Transverse colon (tissue), 4 donors: Measurements from ENCODE around the gene MTX1. TPM values are rescaled to one million over a fixed set of nuclear protein-coding genes. Genes with fewer than 3 reads are reported as not detected.
A peak's percentile ranks its signal among the peaks of the same experiment; 100 is the strongest.

Experiments used
- DNase-seq: peaks from one replicate; pipeline ENCODE4 v3.0.0-alpha.2; 2019
- H3K27ac ChIP-seq, 4 donors: fragments of 200-600 bp; sonication (generic); 2 replicates each; pipeline ENCODE4 v1.5.1; 2016 to 2018; ENCODE audit warnings: inconsistent platforms in 4 of 4
- H3K27me3 ChIP-seq: fragments of 200-600 bp; sonication (generic); 2 replicates; pipeline ENCODE4 v1.5.1; 2017; ENCODE audit warnings: inconsistent platforms
- H3K36me3 ChIP-seq, 4 donors: fragments of 200-600 bp; sonication (generic); 2 replicates each; pipeline ENCODE4 v1.5.1; 2017 to 2019; ENCODE audit warnings: inconsistent platforms in 4 of 4
- H3K4me1 ChIP-seq, 4 donors: fragments of 200-600 bp; sonication (generic); 2 replicates each; pipeline ENCODE4 v1.5.1; 2017 to 2020; ENCODE audit warnings: inconsistent platforms in 4 of 4
- H3K4me3 ChIP-seq, 4 donors: fragments of 200-600 bp; sonication (generic); 1 replicate in 1 of 4; 2 replicates in 3 of 4; pipeline versions ENCODE4 v1.5.1 to v1.6.1; 2017 to 2019; ENCODE audit warnings: inconsistent platforms in 4 of 4
- H3K9me3 ChIP-seq, 2 donors: fragments of 200-600 bp; sonication (generic); 2 replicates each; pipeline ENCODE4 v1.5.1; 2017 to 2019; ENCODE audit warnings: inconsistent platforms in 2 of 2
- CTCF ChIP-seq, 5 experiments: fragments of 200-600 bp in 3 of 5; fragments of 450-650 bp in 2 of 5; sonication (generic) in 3 of 5; IDR thresholded peaks; 1 replicate in 2 of 5; 2 replicates in 3 of 5; pipeline ENCODE4 v1.5.1; 2016 to 2017; ENCODE audit warnings: antibody characterized with exemption in 5 of 5, inconsistent platforms in 3 of 5, mild to moderate bottlenecking in 2 of 5, moderate library complexity in 1 of 5
- EP300 ChIP-seq: sonication (generic); formaldehyde crosslinking; IDR thresholded peaks from one replicate; pipeline ENCODE4 v1.6.1; 2017; ENCODE audit warnings: antibody characterized with exemption, low read depth
- POLR2A ChIP-seq: fragments of 450-650 bp; IDR thresholded peaks from one replicate; pipeline ENCODE4 v1.6.1; 2016; ENCODE audit warnings: antibody characterized with exemption, mild to moderate bottlenecking, moderate library complexity
- POLR2AphosphoS5 ChIP-seq, 3 donors: sonication (generic); formaldehyde crosslinking; IDR thresholded peaks; one replicate each; pipeline ENCODE4 v1.6.1; 2016; ENCODE audit warnings: antibody characterized with exemption in 3 of 3
- whole genome bisulfite sequencing, 2 donors: methylation state at CpG; one replicate each; pipeline ENCODE4 v1.1.5; 2018; ENCODE audit warnings: low coverage in 1 of 2; 5-methylcytosine and 5-hydroxymethylcytosine counted together
- in situ Hi-C, 4 donors: fragments of 200-750 bp; cut with MboI; loops; one replicate each; pipeline versions ENCODE4 v1.15.0 to v1.15.1; 2017; ENCODE audit warnings: low sequenced_read_pairs in 3 of 4, low pct_ligation_motif_present in 1 of 4, low pct_unique_long_range_greater_than_20kb in 1 of 4
- intact Hi-C: fragments of 100-400 bp; cut with DNase I; formaldehyde crosslinking; loops from one replicate; pipeline ENCODE4 v1.15.1; 2023; ENCODE audit warnings: low total_unique reads
- total RNA-seq, 4 donors: library from RNA; depleted of rRNA; stranded (reverse); fragments of >200 nt; gene quantifications; one replicate each; pipeline ENCODE4 v1.1.0, GENCODE V29; 2016

MTX1 gene
- total RNA-seq, 4 donors from 2014 or later = 24.3 to 64.0 (median 46.0) TPM

DNA sequence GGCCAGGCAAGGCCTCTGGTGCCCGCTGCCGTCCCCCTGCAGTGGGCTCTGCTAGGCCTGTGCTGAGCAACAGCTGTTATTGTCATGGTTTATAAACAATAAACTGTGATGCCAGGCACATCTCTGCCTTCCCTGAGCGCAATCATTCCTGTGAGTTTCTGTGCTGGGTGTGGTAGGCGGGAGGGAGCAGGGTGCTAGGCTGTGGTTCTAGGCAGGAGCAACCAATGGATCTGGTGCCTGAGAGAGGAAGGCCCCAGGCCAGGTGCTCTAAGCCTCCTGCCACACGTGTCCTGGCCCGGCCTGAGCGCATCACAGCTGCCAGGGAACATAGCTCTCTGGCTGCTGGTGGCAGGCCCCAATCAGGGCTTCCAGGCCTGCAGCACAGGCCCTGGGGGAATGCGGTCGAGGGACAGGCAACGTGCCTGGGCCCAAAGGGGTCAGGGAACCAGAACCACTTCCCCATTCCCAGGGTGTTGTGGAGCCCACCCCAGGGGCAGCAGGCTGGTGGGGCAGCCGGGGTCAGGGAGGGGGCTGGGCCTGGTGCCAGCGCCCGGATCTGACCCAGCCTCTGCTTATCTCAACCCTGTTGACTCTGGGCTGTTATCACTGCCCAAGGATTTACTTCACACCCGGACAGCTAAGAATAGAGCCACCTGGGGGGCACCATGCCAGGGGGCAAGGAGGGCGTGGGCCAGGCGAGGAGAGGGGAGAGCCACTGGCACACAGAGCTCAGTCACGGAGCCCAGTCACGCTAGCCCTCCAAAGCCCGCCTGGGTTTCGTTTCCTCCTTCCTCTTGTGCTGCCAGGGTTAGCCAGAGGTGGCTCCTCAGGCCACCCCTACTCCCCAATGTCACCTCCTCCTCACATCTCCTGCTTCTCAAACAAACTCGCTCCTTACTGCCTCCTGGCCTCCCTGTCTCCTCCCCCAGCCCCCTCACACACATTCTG, 23.4 kb upstream of the MTX1 start:
- TF ChIP-seq EP300 = no peak
- TF ChIP-seq POLR2AphosphoS5 (IDR thresholded peaks at IDR 0.05) = no peak
- TF ChIP-seq CTCF (IDR thresholded peaks at IDR 0.05) = peak in 1 of 5 experiments; percentile 46
- peak; percentile 12 for TF ChIP-seq POLR2A
- Histone ChIP-seq H3K27me3 (no peaks in the 10 kb centered on the region), H3K4me3 (no peak overlapping the region), H3K9me3 (no peaks in the 10 kb centered on the region), H3K27ac (peak overlapping the region; percentile 48 to 69 (median 52)), H3K4me1 (peaks cover 10 to 38% (median 24%) of the 10 kb centered on the region in 4 donors), H3K36me3 (no peaks in the 10 kb centered on the region)
- peak; percentile 76 for DNase-seq
- intact Hi-C loops = no loop called here
- WGBS, 2 donors = 47% methylated on average over 21 of the region's 21 CpGs; no CpG with 5 or more reads in 1 of the 2 donors
- in situ Hi-C loops = no loop called here

DNA sequence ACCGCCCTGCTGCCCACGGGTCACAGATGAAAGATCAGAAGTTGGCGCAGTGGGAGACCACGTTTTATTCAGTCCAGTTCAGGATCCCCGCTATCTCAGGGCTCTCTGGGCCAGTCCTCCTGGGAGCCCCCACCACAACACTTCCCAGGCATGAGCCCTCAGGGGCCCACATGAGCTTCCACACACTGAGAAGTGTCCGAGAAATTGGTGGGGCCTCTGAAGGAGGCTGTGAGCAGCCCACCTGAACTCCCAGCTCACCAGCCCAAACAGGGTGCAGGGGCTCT, 22.8 kb upstream of the MTX1 start:
- 52% methylated on average over 5 of the region's 6 CpGs; no CpG with 5 or more reads in 1 of the 2 donors for WGBS, 2 donors
- in situ Hi-C loops = no loop called here
- TF ChIP-seq EP300 (no peak), POLR2AphosphoS5 (IDR thresholded peaks at IDR 0.05) (no peak), POLR2A (no peak), CTCF (IDR thresholded peaks at IDR 0.05) (no peak)
- intact Hi-C loops = no loop called here
- peaks cover 10 to 38% (median 24%) of the 10 kb centered on the region in 4 donors for H3K4me1 ChIP-seq
- H3K9me3 ChIP-seq = no peaks in the 10 kb centered on the region
- DNase-seq = no peak
- H3K4me3 ChIP-seq = no peak overlapping the region
- peak overlapping the region; percentile 48 to 69 (median 52) for H3K27ac ChIP-seq
- no peaks in the 10 kb centered on the region for H3K27me3 ChIP-seq
- H3K36me3 ChIP-seq = no peaks in the 10 kb centered on the region

- H3K27me3 ChIP-seq = no peaks in the 10 kb centered on the region
- H3K4me3 ChIP-seq = no peak overlapping the region
- no peaks in the 10 kb centered on the region for H3K9me3 ChIP-seq
- TF ChIP-seq POLR2A (no peak), POLR2AphosphoS5 (IDR thresholded peaks at IDR 0.05) (no peak), CTCF (IDR thresholded peaks at IDR 0.05) (no peak), EP300 (no peak)
- no peaks in the 10 kb centered on the region for H3K36me3 ChIP-seq
- in situ Hi-C loops = no loop called here
- intact Hi-C loops = no loop called here
- 55% methylated on average over 8 of the region's 8 CpGs; no CpG with 5 or more reads in 1 of the 2 donors for WGBS, 2 donors
- peaks cover 10 to 38% (median 24%) of the 10 kb centered on the region in 4 donors for H3K4me1 ChIP-seq
- peak overlapping the region; percentile 48 to 69 (median 52) for H3K27ac ChIP-seq
- DNase-seq = no peak
Measured at GRCh38 chr1:155186067-155186793, 22.3 kb upstream of the MTX1 start.

DNA sequence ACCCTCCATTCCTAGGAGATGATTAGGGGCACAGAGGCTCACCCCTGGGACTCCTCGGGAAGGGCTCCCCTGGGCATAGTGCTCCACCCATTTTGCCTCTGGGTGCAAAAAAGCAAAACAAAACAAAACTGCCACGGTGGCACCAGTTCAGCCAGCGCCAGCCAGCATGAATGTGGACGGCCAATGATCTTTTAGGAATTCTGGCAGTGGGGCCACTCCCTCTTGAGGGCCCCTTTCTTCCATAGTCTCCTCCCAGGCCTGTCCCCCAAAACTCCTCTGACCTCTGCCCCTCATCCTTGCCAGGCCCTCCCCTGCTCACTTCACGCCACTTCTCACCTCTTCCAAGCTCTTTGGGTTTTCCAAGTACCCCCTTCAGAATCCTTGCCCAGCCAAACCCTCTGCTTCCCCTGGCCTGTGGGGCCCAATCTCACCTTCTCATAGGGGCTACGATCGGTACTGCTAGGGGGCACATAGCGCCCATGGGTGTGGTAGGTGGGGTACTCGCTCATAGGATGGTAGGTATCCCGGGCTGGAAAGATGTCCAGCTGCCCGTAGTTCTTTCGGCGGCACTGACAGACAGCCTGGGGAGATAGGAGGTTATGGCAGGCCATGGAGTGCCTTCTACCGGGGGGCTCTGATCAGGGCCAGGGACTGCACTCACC, 21.6 kb upstream of the MTX1 start:
- in situ Hi-C loops = no loop called here
- no peak for TF ChIP-seq CTCF (IDR thresholded peaks at IDR 0.05)
- TF ChIP-seq POLR2A = no peak
- no peak for TF ChIP-seq EP300
- TF ChIP-seq POLR2AphosphoS5 (IDR thresholded peaks at IDR 0.05) = no peak
- WGBS, 2 donors = 69% methylated on average over 14 of the region's 14 CpGs; no CpG with 5 or more reads in 1 of the 2 donors
- Histone ChIP-seq H3K4me3 (no peak overlapping the region), H3K4me1 (peaks cover 10 to 38% (median 24%) of the 10 kb centered on the region in 4 donors), H3K27me3 (no peaks in the 10 kb centered on the region), H3K36me3 (no peaks in the 10 kb centered on the region), H3K27ac (peak overlapping the region; percentile 48 to 55 (median 52)), H3K9me3 (no peaks in the 10 kb centered on the region)
- intact Hi-C loops = no loop called here
- DNase-seq = no peak
